ENCODE data around the gene PRKCZ.

DNA sequence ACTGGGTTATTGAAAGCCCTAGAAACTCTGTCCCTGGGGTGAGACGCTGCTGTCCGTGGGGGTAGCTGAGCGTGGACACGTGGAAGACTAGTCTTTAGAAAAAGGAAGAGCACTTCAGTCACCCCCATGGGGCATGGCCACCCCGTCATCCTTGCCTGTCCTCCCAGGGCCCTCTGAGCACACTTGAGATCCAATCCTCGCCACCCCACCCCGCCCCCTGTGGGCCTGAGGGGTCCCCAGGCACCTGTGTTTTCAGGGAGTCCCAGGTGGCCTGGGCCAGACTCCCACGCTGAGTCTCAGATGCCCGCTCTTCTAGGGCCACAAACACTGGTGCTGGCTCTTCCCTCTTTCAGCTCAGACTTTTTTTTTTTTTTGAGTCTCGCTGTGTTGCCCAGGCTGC, 2.5 kb downstream of the PRKCZ start:
- TF ChIP-seq, protein P1, sequence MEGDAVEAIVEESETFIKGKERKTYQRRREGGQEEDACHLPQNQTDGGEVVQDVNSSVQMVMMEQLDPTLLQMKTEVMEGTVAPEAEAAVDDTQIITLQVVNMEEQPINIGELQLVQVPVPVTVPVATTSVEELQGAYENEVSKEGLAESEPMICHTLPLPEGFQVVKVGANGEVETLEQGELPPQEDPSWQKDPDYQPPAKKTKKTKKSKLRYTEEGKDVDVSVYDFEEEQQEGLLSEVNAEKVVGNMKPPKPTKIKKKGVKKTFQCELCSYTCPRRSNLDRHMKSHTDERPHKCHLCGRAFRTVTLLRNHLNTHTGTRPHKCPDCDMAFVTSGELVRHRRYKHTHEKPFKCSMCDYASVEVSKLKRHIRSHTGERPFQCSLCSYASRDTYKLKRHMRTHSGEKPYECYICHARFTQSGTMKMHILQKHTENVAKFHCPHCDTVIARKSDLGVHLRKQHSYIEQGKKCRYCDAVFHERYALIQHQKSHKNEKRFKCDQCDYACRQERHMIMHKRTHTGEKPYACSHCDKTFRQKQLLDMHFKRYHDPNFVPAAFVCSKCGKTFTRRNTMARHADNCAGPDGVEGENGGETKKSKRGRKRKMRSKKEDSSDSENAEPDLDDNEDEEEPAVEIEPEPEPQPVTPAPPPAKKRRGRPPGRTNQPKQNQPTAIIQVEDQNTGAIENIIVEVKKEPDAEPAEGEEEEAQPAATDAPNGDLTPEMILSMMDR (IDR thresholded peaks at IDR 0.05), result no peak
- no peak for TF ChIP-seq EZH2 (IDR thresholded peaks at IDR 0.05)

Data from neural progenitor cell (in vitro differentiated cells).